ENCODE measurements around the gene IL17RA. TPM values are rescaled to one million over a fixed set of nuclear protein-coding genes. Genes with fewer than 3 reads are reported as not detected.
A peak's percentile ranks its signal among the peaks of the same experiment; 100 is the strongest.
"Not testable (repeated sequence)": the region's sequence is repeated elsewhere in the genome, so short reads cannot be mapped to it uniquely, and the experiment has no call there.

Gene IL17RA
- polyA plus RNA-seq, 3 donors, result 4.2 to 6.9 (median 6.1) TPM

DNA sequence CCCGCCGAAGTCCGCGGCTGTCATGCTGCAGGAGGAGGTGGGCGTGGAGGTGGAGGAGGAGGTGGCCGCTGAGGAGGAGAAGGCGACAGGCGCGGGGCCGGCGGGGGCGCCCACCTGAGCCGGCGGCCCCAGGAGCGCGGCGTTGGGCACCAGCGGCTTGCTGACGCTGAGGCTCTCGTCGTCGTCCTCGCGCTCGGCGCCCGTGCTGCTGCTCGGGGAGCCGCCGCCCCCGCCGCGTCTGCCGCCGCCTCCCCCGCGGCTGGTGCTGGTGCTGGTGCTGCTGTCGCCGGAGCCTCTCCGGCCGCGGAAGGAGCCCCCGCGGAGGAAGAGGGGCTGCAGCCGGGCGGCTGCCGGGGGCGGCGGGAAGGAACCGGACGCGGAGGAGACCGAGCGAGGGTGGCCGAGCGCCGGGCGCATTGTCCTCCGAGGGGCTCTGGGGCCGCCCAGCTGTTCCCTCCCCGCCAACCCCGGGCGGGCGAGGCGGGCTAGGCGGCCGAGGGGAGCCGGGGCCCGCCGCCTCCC, 36.0 kb downstream of the IL17RA start:
- no peak for DNase-seq

GRCh38 chr22:17121233-17122195, 36.7 kb downstream of the IL17RA start, which contains the start of gene TMEM121B:
TSS of gene TMEM121B (minus strand) at chr22:17121360. CDS start at chr22:17121127, 233 bp downstream.
- peak; percentile 75 for DNase-seq

GRCh38 chr22:17130199-17130598, 45.4 kb downstream of the IL17RA start:
- no peak for DNase-seq

GRCh38 chr22:17131686-17132085, 46.9 kb downstream of the IL17RA start:
- DNase-seq, result no peak

- DNase-seq, result no peak
Measured at GRCh38 chr22:17132112-17132511, 47.3 kb downstream of the IL17RA start.

- DNase-seq, result no peak
Measured at GRCh38 chr22:17133137-17133536, 48.3 kb downstream of the IL17RA start.

DNA sequence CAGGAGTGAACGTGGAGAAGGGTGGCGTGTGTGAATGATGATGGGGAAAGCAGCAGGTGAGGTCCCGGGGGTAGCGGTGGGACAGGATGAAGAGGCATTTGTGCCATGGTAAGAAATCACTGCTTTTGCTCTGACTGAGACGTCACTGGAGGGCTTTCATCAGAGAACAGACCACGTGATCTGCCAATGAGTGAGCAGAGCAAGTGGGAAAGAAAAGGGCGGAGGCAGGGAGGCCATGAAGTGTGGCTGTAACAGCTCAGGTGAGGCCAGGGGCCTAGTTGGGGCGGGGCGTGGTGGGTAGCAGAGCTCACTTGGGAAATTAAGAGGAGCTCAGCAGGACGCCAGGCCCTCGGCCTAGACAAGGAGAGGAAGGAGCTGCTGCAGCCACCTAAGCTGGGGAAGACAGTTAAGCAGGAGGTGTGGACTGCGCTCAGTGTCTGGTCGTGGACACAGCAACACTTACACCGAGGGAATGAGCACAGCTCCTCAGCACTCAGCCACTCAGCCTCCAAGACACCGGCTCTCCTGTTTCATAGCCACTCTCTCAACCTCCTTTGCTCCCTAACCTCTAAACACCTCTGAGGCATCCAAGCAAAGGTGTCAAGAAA, 50.5 kb downstream of the IL17RA start:
- DNase-seq, result no peak

DNA sequence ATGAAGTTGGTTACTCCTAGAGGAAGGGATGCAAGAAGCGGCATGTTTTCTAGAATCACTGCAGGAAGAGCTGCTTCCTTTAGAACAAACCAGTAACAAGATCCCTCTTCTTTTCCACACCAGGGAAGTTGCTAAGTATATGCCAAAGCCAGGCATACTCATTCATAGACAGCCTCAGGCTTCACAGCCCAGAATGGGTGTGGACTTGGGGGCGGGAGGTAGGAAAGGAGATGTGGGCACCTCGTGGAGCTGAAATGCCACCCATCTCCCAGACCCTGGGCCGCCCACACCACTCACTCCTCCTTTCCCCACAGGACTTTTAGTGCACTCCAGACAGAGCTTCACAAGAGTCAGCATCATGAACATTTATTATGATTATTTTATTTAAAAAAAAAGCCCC, 52.4 kb downstream of the IL17RA start:
- no peak for DNase-seq

DNA sequence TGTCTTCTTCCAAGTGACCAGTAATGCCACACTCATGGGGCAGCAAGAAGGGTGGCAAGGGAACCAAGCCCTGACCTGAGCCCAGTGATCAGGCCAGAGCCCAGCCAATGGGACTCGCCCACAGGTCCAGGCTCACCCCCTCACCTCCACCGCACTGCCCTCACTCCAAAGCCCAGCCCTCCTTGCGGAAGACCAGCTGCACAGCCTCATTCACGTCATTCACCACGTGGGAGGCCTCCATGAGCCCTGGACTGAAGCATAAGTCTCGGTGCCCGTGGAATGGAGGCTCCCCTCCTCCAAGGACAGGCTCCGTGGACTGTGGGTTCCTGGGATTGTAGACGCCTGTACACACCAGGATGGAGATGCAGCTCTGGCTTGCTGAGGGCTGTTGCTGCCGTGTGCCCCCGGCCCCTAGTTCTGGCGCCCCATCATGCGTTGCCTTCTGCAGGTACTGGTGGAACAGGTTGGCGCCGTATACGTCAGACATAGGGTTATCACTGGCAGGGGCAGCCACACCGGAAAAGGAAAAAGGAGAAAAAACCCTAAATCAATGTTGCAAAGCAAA, 53.1 kb downstream of the IL17RA start:
- no peak for DNase-seq

DNA sequence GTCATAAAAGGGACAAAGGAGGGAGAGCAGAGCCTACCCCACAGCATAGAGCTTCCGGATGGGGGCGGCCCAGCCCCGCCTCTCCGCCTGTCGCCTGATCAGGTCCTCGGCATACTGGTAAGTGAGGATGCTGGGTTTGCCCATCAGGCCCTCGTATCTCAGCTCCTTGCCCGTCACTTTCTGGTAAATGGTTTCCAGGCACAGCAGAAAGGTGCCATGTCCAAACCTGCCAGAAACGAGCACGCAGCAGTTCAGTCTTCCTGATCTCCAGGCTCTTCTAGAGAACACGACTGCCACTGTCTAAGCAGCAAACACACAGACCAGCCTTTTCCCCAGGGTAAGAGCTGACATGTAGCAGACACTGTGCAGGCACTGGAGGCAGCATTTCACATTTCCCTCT, 53.7 kb downstream of the IL17RA start:
- no peak for DNase-seq

- DNase-seq, result no peak
Measured at GRCh38 chr22:17140022-17140421, 55.2 kb downstream of the IL17RA start.

GRCh38 chr22:17140826-17141766, 56.3 kb downstream of the IL17RA start:
- DNase-seq, result no peak

DNA sequence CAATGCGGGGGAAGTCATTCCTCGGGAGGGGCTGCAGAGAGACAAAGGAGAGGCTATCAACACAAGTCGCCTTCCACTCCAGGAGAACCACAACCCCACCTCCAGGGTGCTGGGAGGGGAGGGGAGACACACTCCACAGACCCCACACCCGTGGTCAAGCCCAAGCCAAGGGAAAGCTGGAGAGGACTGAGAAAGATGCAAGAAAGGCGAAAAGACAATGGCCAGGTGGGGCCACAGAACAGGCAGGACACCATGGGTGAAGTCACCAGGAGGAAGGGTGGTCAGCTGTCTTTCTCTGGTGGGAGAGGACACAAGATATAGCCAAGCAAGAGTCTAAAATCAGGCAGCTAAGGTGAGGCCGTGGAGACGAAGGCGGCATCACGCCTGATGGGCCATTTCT, 58.3 kb downstream of the IL17RA start:
- DNase-seq, result no peak

- DNase-seq, result no peak
Measured at GRCh38 chr22:17143826-17144225, 59.0 kb downstream of the IL17RA start.

- no peak for DNase-seq
Measured at GRCh38 chr22:17145021-17145680, 60.4 kb downstream of the IL17RA start.

DNA sequence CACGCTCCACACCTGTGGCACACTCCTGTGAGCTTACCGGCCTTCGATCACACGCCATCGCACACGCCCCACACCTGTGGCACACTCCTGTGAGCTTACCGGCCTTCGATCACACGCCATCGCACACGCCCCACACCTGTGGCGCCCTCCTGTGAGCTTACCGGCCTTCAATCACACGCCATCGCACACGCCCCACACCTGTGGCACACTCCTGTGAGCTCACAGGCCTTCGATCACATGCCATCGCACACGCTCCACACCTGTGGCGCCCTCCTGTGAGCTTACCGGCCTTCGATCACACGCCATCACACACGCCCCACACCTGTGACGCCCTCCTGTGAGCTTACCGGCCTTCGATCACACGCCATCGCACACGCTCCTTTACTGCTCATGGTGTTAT, 62.7 kb downstream of the IL17RA start:
- not testable (repeated sequence) for DNase-seq

DNA sequence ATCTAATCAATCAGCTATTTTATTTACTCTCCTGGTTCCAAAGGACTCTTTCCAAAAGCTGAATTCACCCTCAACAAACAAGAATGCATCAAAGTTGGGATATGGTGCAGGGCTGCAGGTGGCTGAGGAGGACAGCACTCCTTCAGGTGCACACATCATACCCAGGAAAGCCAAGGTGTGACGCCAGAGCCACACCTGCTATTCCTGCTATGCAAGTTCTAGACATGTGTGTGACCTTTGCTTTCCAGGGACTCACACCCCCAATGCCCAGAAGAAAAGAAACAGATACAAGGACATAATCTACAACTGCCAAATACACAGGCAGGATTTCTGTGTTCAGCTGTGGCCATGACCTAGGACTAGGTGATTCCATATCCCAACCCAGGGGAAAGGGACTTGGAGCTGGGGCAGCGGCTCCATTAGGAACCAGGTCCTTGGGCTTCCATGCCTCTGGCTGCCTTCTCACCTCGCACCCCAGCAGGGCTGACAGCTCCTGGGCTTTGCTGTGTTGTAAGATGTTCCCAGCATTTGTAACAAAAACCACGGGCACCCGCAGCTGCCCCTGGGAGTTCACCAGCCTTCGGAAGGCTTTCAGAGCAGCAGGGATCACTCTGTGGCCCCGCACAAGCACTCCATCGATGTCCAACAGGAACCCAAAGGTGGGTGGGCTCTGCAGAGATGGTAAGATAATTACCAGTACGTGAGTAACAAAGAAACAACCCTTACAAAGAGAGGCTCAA, 64.4 kb downstream of the IL17RA start:
- no peak for DNase-seq

GRCh38 chr22:17152340-17152739, 67.5 kb downstream of the IL17RA start:
- no peak for DNase-seq

DNA sequence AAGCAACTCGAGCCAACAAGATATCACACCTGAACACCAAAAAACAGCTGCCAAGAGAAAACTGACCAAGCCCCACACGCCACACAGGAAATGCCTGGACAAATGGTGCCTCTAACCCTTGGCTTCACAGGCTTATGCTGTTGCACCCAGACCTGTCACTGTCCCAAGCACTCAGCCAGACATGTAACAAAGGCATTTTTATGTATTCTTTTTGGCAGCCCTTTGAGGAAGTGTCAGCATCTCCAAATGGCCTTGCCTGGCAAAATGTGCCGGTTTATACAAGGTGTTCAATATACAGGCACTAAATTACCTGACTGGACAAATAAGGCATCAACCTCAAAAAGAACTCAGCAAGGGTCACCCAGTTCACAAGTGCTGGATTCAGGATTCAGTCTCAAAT, 68.2 kb downstream of the IL17RA start:
- DNase-seq, result no peak

DNA sequence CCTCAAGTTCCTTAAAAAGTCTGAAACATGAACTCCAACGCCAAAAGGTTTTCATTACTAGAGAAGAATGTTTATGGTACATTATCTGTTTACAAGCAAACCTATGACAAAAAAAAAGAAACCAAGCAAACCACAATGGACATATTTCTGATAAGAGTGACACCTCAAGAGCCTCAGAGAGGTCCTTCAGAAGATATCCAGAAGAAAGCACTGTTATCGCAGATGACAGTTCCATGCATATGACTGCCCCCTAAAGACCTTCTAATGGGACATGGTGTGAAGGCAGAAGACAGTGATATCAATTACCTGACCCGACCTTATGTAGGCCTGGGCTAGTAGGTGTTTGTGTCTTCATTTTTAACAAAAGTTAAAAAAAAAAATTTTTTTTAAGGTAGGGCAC, 71.1 kb downstream of the IL17RA start:
- DNase-seq, result no peak

Data from renal pelvis (tissue), 4 donors.